WTC11 (cell line): ENCODE measurements around the gene LTA. TPM values are rescaled to one million over a fixed set of nuclear protein-coding genes. Genes with fewer than 3 reads are reported as not detected.

ENCODE experiments used
- ATAC-seq: fragments of 200-7000 bp; cut with Tn5 transposase; 2 replicates; pipeline ENCODE4 v1.10.0; 2021; ENCODE audit warnings: mild to moderate bottlenecking, moderate library complexity
- CTCF ChIA-PET: fragments of 300-600 bp; sonication (Branson Sonifier 250); formaldehyde crosslinking; loops from one replicate; lab custom pipeline; 2021; ENCODE audit warnings: antibody characterized with exemption; lab: Charles Lee
- POLR2A ChIA-PET: fragments of 350-600 bp; sonication (Branson Sonifier 250); formaldehyde crosslinking; loops from one replicate; lab custom pipeline; 2021; ENCODE audit warnings: antibody characterized with exemption; lab: Charles Lee
- DNase-seq: peaks from one replicate; pipeline ENCODE4 v3.0.0; 2021; ENCODE audit warnings: low spot score
- H3K27ac Mint-ChIP-seq: 2 replicates; pipeline ENCODE4 v1.8.0; 2021; ENCODE audit warnings: mixed read lengths
- H3K27me3 Mint-ChIP-seq: 2 replicates; pipeline ENCODE4 v1.8.0; 2021; ENCODE audit warnings: low read depth, mild to moderate bottlenecking, moderate library complexity, mixed read lengths
- H3K36me3 Mint-ChIP-seq: 2 replicates; pipeline ENCODE4 v1.8.0; 2021; ENCODE audit warnings: mixed read lengths
- H3K4me1 Mint-ChIP-seq: 2 replicates; pipeline ENCODE4 v1.8.0; 2022; ENCODE audit warnings: mixed read lengths
- H3K4me3 Mint-ChIP-seq: 2 replicates; pipeline ENCODE4 v1.8.0; 2021; ENCODE audit warnings: mild to moderate bottlenecking, moderate library complexity, mixed read lengths
- H3K9me3 Mint-ChIP-seq: 2 replicates; pipeline ENCODE4 v1.8.0; 2021; ENCODE audit warnings: mixed read lengths
- AR ChIP-seq: fragments of 250-450 bp; sonication (Bioruptor Pico); IDR thresholded peaks from 2 replicates; pipeline ENCODE4 v1.9.0; 2021; ENCODE audit warnings: mild to moderate bottlenecking
- ATF1 ChIP-seq: sonication (generic); formaldehyde crosslinking; IDR thresholded peaks from 2 replicates; pipeline ENCODE4 v1.8.1; 2023; ENCODE audit warnings: mild to moderate bottlenecking, moderate library complexity, missing genetic modification reagents
- ATF2 ChIP-seq: sonication (generic); formaldehyde crosslinking; IDR thresholded peaks from 2 replicates; pipeline ENCODE4 v1.8.1; 2022; ENCODE audit warnings: low read depth, missing genetic modification reagents, borderline replicate concordance
- CREB1 ChIP-seq: sonication (generic); formaldehyde crosslinking; IDR thresholded peaks from 2 replicates; pipeline ENCODE4 v1.8.0; 2023; ENCODE audit warnings: mild to moderate bottlenecking, missing genetic modification reagents
- CREM ChIP-seq: sonication (generic); formaldehyde crosslinking; IDR thresholded peaks from 2 replicates; pipeline ENCODE4 v1.8.1; 2022; ENCODE audit warnings: mild to moderate bottlenecking, missing genetic modification reagents, moderate library complexity
- E2F1 ChIP-seq: sonication (generic); formaldehyde crosslinking; IDR thresholded peaks from 2 replicates; pipeline ENCODE4 v1.8.0; 2022; ENCODE audit warnings: mild to moderate bottlenecking, missing genetic modification reagents
- EMX1 ChIP-seq: fragments of 250-450 bp; sonication (Bioruptor Pico); IDR thresholded peaks from 2 replicates; pipeline ENCODE4 v1.8.0; 2021; ENCODE audit warnings: mild to moderate bottlenecking
- FOXJ3 ChIP-seq: sonication (generic); formaldehyde crosslinking; IDR thresholded peaks from 2 replicates; pipeline ENCODE4 v1.9.0; 2021; ENCODE audit warnings: missing genetic modification reagents, mild to moderate bottlenecking, borderline replicate concordance
- GABPB1 ChIP-seq: sonication (generic); formaldehyde crosslinking; IDR thresholded peaks from 2 replicates; pipeline ENCODE4 v1.8.1; 2023; ENCODE audit warnings: mild to moderate bottlenecking, missing genetic modification reagents
- MXD4 ChIP-seq: fragments of 250-450 bp; sonication (Bioruptor Pico); IDR thresholded peaks from 2 replicates; pipeline ENCODE4 v1.8.0; 2021; ENCODE audit warnings: mild to moderate bottlenecking, moderate library complexity, borderline replicate concordance
- NFE2L1 ChIP-seq: sonication (generic); formaldehyde crosslinking; IDR thresholded peaks from 2 replicates; pipeline ENCODE4 v1.8.1; 2023; ENCODE audit warnings: missing genetic modification reagents
- PRRX2 ChIP-seq: fragments of 250-450 bp; sonication (Bioruptor Pico); IDR thresholded peaks from 2 replicates; pipeline ENCODE4 v1.8.0; 2021; ENCODE audit warnings: mild to moderate bottlenecking
- RELA ChIP-seq: sonication (generic); formaldehyde crosslinking; IDR thresholded peaks from 2 replicates; pipeline ENCODE4 v1.8.1; 2022; ENCODE audit warnings: missing genetic modification reagents, mild to moderate bottlenecking, borderline replicate concordance
- TEAD4 ChIP-seq: sonication (generic); formaldehyde crosslinking; IDR thresholded peaks from 2 replicates; pipeline ENCODE4 v1.8.0; 2022; ENCODE audit warnings: mild to moderate bottlenecking, missing genetic modification reagents
- ZNF317 ChIP-seq: sonication (generic); formaldehyde crosslinking; IDR thresholded peaks from 2 replicates; pipeline ENCODE4 v1.8.1; 2023; ENCODE audit warnings: low read depth, mild to moderate bottlenecking, moderate library complexity, missing genetic modification reagents, borderline replicate concordance
- ZNF423 ChIP-seq: fragments of 250-450 bp; sonication (Bioruptor Pico); IDR thresholded peaks from 2 replicates; pipeline ENCODE4 v2.1.2; 2022; ENCODE audit warnings: mild to moderate bottlenecking, moderate library complexity
- ZNF532 ChIP-seq: fragments of 250-450 bp; sonication (Bioruptor Pico); IDR thresholded peaks from 2 replicates; pipeline ENCODE4 v1.9.0; 2021; ENCODE audit warnings: mild to moderate bottlenecking, borderline replicate concordance
- total RNA-seq: library from RNA; stranded (reverse); gene quantifications from 3 replicates; pipeline ENCODE4 v1.2.3, GENCODE V29; 2021
- TF ChIP-seq, protein P1 (sequence below): sonication (generic); formaldehyde crosslinking; IDR thresholded peaks from 2 replicates; pipeline ENCODE4 v1.8.1; 2023; ENCODE audit warnings: mild to moderate bottlenecking, moderate library complexity, missing genetic modification reagents
- TF ChIP-seq, protein P2 (sequence below): sonication (generic); formaldehyde crosslinking; IDR thresholded peaks from 2 replicates; pipeline ENCODE4 v1.8.1; 2023; ENCODE audit warnings: mild to moderate bottlenecking, missing genetic modification reagents
- TF ChIP-seq, protein P3 (sequence below): sonication (generic); formaldehyde crosslinking; IDR thresholded peaks from 2 replicates; pipeline ENCODE4 v1.8.0; 2022; ENCODE audit warnings: mild to moderate bottlenecking, missing genetic modification reagents

The LTA gene
- total RNA-seq, 1 experiment from 2014 or later, result 0.46 TPM

DNA sequence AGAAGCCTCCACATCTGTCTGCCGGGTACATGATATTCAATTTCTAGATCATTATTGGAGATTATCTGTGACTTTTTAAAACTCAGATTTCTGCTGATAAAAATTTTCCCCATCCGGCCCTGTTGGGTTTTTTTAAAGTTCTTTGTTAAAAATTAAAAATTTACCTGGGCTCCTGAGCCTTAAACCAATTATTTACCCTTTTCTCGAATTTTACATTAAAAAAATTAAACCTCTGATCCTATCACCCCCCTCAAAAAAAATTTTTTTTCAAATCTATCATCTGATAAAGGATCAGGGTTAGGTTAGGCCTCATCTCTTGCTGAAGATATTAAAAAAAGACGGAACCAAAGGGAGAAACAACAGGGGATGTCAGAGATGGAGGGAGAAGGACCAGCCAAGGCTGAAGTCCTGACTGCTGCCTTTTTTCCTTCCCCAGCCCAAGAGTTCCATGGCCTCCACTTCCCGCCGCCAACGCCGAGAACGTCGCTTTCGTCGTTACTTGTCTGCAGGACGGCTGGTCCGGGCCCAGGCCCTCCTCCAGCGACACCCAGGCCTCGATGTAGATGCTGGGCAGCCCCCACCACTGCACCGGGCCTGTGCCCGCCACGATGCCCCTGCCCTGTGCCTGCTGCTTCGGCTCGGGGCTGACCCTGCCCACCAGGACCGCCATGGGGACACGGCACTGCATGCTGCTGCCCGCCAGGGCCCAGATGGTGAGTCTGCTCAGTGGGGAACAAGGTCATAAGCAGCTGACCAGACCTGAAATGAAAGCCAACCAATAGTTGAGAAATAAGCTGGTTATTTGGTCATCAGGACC, 24.2 kb upstream of the LTA start:
- Mint-ChIP-seq H3K4me3 (peak overlapping the region; percentile 82), H3K9me3 (no peaks in the 10 kb centered on the region), H3K36me3 (peaks cover 19% of the 10 kb centered on the region), H3K27ac (peak overlapping the region; percentile 98), H3K27me3 (no peaks in the 10 kb centered on the region), H3K4me1 (peaks cover 21% of the 10 kb centered on the region)
- ATAC-seq, result no peak
- no peak for DNase-seq
- POLR2A ChIA-PET, result interaction anchor here (0.6 to 2.0 kb wide), 5 partner anchors 19 to 117 kb away, joined by 4 to 13 read pairs (median 6); partner anchors contain the start of genes GPANK1, MCCD1 and MICB
- TF ChIP-seq ATF1 (CRISPR knock-in tag), result 0 out of 2 replicates have a peak, but pooled peaks have one; percentile 57
- no peak for TF ChIP-seq MXD4
- TF ChIP-seq, protein P1, sequence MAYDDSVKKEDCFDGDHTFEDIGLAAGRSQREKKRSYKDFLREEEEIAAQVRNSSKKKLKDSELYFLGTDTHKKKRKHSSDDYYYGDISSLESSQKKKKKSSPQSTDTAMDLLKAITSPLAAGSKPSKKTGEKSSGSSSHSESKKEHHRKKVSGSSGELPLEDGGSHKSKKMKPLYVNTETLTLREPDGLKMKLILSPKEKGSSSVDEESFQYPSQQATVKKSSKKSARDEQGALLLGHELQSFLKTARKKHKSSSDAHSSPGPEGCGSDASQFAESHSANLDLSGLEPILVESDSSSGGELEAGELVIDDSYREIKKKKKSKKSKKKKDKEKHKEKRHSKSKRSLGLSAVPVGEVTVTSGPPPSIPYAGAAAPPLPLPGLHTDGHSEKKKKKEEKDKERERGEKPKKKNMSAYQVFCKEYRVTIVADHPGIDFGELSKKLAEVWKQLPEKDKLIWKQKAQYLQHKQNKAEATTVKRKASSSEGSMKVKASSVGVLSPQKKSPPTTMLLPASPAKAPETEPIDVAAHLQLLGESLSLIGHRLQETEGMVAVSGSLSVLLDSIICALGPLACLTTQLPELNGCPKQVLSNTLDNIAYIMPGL (CRISPR knock-in tag), result 0 out of 2 replicates have a peak, but pooled peaks have one; percentile 25
- TF ChIP-seq ZNF317 (CRISPR knock-in tag), result 0 out of 2 replicates have a peak, but pooled peaks have one; percentile 25
- TF ChIP-seq ATF2 (CRISPR knock-in tag), result no peak
- CTCF ChIA-PET, result interaction anchor here (0.6 to 7.2 kb wide), 15 partner anchors 27 to 404 kb away, joined by 3 to 319 read pairs (median 5); partner anchors contain the start of genes AIF1, C6orf47, LTB and NCR3

DNA sequence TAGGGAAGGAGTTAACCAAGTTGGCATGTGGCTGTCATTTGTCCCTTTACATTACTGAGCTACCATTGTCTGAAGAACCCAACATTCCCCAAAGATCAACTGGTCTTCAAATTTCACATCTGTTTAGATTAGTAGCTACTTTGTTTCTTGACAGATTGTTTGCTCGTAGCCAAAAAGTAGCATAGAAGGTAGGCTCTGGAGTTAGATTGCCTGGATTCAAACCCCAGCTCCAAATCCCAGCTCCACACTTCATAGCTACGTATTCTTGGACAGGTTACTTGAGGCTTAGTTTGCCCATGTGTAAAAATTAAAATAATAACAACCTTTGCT, 23.6 kb upstream of the LTA start:
- Mint-ChIP-seq H3K27me3 (no peaks in the 10 kb centered on the region), H3K4me3 (peak overlapping the region; percentile 82), H3K36me3 (peaks cover 19% of the 10 kb centered on the region), H3K4me1 (peaks cover 17% of the 10 kb centered on the region), H3K9me3 (no peaks in the 10 kb centered on the region), H3K27ac (no peak overlapping the region)
- DNase-seq, result no peak
- CTCF ChIA-PET, result interaction anchor here (7.2 kb wide), 1 partner anchor 49 kb away, joined by 319 read pairs; the partner anchor contains the start of gene NCR3
- ATAC-seq, result no peak
- POLR2A ChIA-PET, result no interaction called here
- TF ChIP-seq GABPB1 (CRISPR knock-in tag), result no peak
- no peak for TF ChIP-seq CREB1 (CRISPR knock-in tag)
- TF ChIP-seq, protein P2, sequence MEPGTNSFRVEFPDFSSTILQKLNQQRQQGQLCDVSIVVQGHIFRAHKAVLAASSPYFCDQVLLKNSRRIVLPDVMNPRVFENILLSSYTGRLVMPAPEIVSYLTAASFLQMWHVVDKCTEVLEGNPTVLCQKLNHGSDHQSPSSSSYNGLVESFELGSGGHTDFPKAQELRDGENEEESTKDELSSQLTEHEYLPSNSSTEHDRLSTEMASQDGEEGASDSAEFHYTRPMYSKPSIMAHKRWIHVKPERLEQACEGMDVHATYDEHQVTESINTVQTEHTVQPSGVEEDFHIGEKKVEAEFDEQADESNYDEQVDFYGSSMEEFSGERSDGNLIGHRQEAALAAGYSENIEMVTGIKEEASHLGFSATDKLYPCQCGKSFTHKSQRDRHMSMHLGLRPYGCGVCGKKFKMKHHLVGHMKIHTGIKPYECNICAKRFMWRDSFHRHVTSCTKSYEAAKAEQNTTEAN, result no peak
- TF ChIP-seq, protein P3, sequence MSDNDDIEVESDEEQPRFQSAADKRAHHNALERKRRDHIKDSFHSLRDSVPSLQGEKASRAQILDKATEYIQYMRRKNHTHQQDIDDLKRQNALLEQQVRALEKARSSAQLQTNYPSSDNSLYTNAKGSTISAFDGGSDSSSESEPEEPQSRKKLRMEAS (CRISPR knock-in tag), result no peak
- no peak for TF ChIP-seq PRRX2 (CRISPR knock-in tag)
- no peak for TF ChIP-seq RELA (CRISPR knock-in tag)
- TF ChIP-seq E2F1 (CRISPR knock-in tag), result no peak
- no peak for TF ChIP-seq ZNF532 (CRISPR knock-in tag)
- no peak for TF ChIP-seq CREM
- TF ChIP-seq ATF1 (CRISPR knock-in tag), result no peak
- TF ChIP-seq ZNF423 (CRISPR knock-in tag), result no peak
- no peak for TF ChIP-seq AR
- no peak for TF ChIP-seq NFE2L1 (CRISPR knock-in tag)
- TF ChIP-seq EMX1 (CRISPR knock-in tag), result no peak
- no peak for TF ChIP-seq FOXJ3 (CRISPR knock-in tag)
- no peak for TF ChIP-seq TEAD4
